ENCODE results near the gene RRAGC. TPM values are rescaled to one million over a fixed set of nuclear protein-coding genes. Genes with fewer than 3 reads are reported as not detected.

Gene RRAGC
- polyA plus RNA-seq, 3 donors: 6.6 to 10.4 (median 8.0) TPM

DNA sequence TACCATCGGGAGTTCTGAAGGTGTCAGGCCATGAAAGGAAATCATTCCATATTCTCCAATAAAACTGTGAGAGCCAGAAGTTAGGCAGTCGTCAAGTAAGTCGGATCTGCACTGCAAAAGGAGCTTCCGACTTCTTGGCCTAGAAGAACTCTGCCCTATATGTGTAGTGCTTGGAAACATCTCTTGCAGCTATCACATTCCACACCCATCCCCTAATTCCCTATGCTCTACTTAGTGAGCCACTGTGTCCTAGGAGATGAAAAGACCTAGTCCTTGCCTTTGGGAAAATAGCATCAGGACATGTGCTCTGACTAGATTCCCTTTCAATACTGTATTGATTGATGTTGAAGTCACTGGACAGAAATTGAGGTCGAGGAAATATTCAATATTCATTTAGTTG is 30.0 kb upstream of the RRAGC start:
- H3K27me3 Mint-ChIP-seq (ENCODE audit: low read depth in 3 of 3): no peaks in the 10 kb centered on the region
- Histone ChIP-seq H3K4me2 (replicated peaks; ENCODE audit: extremely low read depth, low read length, poor library complexity, severe bottlenecking) (no peak overlapping the region), H2AFZ (ENCODE audit: insufficient read depth, low read depth, low read length, poor library complexity, severe bottlenecking) (no peak overlapping the region), H3K79me2 (ENCODE audit: insufficient read depth, low read length) (no peaks in the 10 kb centered on the region), H3K27me3 (ENCODE audit: control insufficient read depth in 2 of 2, insufficient read depth in 2 of 2, low read length in 2 of 2) (no peaks in the 10 kb centered on the region), H3K9me3 (replicated peaks in 1 of 2; ENCODE audit: control insufficient read depth in 1 of 2, insufficient read depth in 1 of 2, low read length in 2 of 2) (no peaks in the 10 kb centered on the region), H3K4me3 (replicated peaks in 1 of 3; ENCODE audit: low read depth in 2 of 3, low read length in 3 of 3) (no peak overlapping the region), H3K36me3 (replicated peaks in 1 of 2; ENCODE audit: control insufficient read depth in 1 of 2, insufficient read depth in 2 of 2, low read length in 2 of 2) (no peaks in the 10 kb centered on the region), H3K4me1 (ENCODE audit: control insufficient read depth in 1 of 2, insufficient read depth in 2 of 2, low read length in 2 of 2) (no peaks in the 10 kb centered on the region), H3K9ac (ENCODE audit: insufficient read depth, low read length, poor library complexity, severe bottlenecking) (no peak overlapping the region), H3K27ac (ENCODE audit: low read depth in 1 of 2, low read length in 2 of 2) (no peak overlapping the region), H4K20me1 (ENCODE audit: insufficient read depth, low read length) (no peaks in the 10 kb centered on the region)
- intact Hi-C loops (cut with micrococcal nuclease): no loop called here
- no peak overlapping the region for H3K4me3 Mint-ChIP-seq
- TF ChIP-seq, protein P1, sequence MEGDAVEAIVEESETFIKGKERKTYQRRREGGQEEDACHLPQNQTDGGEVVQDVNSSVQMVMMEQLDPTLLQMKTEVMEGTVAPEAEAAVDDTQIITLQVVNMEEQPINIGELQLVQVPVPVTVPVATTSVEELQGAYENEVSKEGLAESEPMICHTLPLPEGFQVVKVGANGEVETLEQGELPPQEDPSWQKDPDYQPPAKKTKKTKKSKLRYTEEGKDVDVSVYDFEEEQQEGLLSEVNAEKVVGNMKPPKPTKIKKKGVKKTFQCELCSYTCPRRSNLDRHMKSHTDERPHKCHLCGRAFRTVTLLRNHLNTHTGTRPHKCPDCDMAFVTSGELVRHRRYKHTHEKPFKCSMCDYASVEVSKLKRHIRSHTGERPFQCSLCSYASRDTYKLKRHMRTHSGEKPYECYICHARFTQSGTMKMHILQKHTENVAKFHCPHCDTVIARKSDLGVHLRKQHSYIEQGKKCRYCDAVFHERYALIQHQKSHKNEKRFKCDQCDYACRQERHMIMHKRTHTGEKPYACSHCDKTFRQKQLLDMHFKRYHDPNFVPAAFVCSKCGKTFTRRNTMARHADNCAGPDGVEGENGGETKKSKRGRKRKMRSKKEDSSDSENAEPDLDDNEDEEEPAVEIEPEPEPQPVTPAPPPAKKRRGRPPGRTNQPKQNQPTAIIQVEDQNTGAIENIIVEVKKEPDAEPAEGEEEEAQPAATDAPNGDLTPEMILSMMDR (IDR thresholded peaks at IDR 0.05): no peak
- H3K27ac Mint-ChIP-seq: no peak overlapping the region
- DNase-seq: no peak
- WGBS (ENCODE audit: insufficient coverage): no CpG with 5 or more reads among the region's 5 CpGs
- no peaks in the 10 kb centered on the region for H3K4me1 Mint-ChIP-seq
- peaks cover 0 to 5% of the 10 kb centered on the region in 2 donors for H3K36me3 Mint-ChIP-seq
- no peaks in the 10 kb centered on the region for H3K9me3 Mint-ChIP-seq

DNA sequence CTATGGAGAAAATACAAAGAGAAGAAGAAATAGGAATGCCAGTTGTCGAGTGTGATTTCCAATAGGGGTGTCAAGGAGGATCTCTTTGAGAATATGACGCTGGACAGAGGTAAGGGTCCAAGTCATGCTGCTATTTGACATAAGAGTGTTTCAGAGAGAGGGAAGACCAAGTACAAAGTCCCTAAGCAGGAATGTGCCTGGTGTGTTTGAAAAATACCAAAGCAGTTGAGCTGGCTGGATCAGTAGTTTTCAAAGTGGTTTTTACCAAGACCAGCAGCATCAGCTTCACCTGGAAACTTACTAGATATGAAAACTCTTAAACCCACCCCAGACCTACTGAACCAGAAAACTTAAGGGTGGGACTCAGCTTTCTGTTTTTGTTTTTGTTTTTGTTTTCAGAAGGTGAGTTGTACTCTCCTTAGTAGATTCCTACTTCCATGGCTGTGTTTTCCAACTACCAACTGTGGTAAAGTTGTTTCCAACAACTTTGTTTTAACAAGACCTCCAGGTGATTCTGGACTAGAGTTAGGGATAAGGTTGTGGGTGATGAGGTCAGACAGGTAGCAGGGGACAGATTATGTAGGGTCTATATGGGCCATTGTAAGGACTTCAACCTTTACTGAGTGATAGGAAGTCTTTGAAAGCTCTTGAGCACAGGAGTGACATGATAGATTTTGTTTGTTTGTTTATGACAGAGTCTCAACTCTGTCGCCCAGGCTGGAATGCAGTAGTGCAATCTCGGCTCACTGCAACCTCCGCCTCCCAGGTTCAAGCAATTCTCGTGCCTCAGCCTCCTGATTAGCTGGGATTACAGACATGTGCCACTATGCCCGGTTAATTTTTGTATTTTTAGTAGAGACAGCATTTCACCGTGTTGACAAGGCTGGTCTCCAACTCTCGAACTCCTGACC is 29.1 kb upstream of the RRAGC start:
- Mint-ChIP-seq H3K27ac (peak overlapping the region in 1 of 7 donors; percentile 58), H3K36me3 (peaks cover 0 to 5% of the 10 kb centered on the region in 2 donors), H3K9me3 (no peaks in the 10 kb centered on the region), H3K27me3 (ENCODE audit: low read depth in 3 of 3) (no peaks in the 10 kb centered on the region), H3K4me3 (no peak overlapping the region), H3K4me1 (no peaks in the 10 kb centered on the region)
- Histone ChIP-seq H3K27me3 (ENCODE audit: control insufficient read depth in 2 of 2, insufficient read depth in 2 of 2, low read length in 2 of 2) (no peaks in the 10 kb centered on the region), H3K27ac (ENCODE audit: low read depth in 1 of 2, low read length in 2 of 2) (no peak overlapping the region), H3K4me2 (replicated peaks; ENCODE audit: extremely low read depth, low read length, poor library complexity, severe bottlenecking) (no peak overlapping the region), H3K9me3 (replicated peaks in 1 of 2; ENCODE audit: control insufficient read depth in 1 of 2, insufficient read depth in 1 of 2, low read length in 2 of 2) (no peaks in the 10 kb centered on the region), H4K20me1 (ENCODE audit: insufficient read depth, low read length) (no peaks in the 10 kb centered on the region), H3K79me2 (ENCODE audit: insufficient read depth, low read length) (no peaks in the 10 kb centered on the region), H2AFZ (ENCODE audit: insufficient read depth, low read depth, low read length, poor library complexity, severe bottlenecking) (no peak overlapping the region), H3K4me3 (replicated peaks in 1 of 3; ENCODE audit: low read depth in 2 of 3, low read length in 3 of 3) (no peak overlapping the region), H3K36me3 (replicated peaks in 1 of 2; ENCODE audit: control insufficient read depth in 1 of 2, insufficient read depth in 2 of 2, low read length in 2 of 2) (no peaks in the 10 kb centered on the region), H3K4me1 (ENCODE audit: control insufficient read depth in 1 of 2, insufficient read depth in 2 of 2, low read length in 2 of 2) (no peaks in the 10 kb centered on the region), H3K9ac (ENCODE audit: insufficient read depth, low read length, poor library complexity, severe bottlenecking) (no peak overlapping the region)
- intact Hi-C loops (cut with micrococcal nuclease): no loop called here
- no peak for DNase-seq
- TF ChIP-seq, protein P1 (IDR thresholded peaks at IDR 0.05): no peak
- WGBS (ENCODE audit: insufficient coverage): 93% methylated on average over 6 of the region's 9 CpGs
